ENCODE data around the gene HMG20A. TPM values are rescaled to one million over a fixed set of nuclear protein-coding genes. Genes with fewer than 3 reads are reported as not detected.

Gene HMG20A
- total RNA-seq, 6 experiments from 2014 or later, result 26.6 to 30.5 (median 28.3) TPM

DNA sequence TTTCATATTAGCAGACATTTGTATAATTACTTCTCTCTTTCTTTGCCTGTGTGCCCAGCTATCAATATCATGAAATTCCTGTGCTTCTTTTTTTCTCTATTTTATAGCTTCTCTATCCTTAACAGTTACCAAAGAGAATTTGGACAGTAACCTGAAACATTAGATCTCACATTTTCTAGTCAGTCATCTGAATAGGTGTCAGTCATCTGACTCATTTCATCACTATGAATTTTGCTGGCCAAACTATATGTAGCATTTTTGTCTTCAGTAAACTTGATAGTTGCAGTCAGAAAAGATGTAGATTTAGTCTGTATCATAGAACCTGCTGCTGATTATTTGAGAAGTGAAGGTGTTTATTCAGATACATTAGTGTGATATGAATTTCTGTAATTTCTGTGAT lies 52.6 kb downstream of the HMG20A start:
- no peak overlapping the region for H3K27ac Mint-ChIP-seq
- no peaks in the 10 kb centered on the region; the same call in none of the 2 replicates for H3K27me3 Mint-ChIP-seq (ENCODE audit: insufficient read depth)
- H3K4me3 Mint-ChIP-seq, result no peak overlapping the region
- no peaks in the 10 kb centered on the region for H3K9me3 Mint-ChIP-seq
- no peak for DNase-seq
- peaks cover 13% of the 10 kb centered on the region for H3K4me1 Mint-ChIP-seq (ENCODE audit: low read depth)
- TF ChIP-seq, protein P1, sequence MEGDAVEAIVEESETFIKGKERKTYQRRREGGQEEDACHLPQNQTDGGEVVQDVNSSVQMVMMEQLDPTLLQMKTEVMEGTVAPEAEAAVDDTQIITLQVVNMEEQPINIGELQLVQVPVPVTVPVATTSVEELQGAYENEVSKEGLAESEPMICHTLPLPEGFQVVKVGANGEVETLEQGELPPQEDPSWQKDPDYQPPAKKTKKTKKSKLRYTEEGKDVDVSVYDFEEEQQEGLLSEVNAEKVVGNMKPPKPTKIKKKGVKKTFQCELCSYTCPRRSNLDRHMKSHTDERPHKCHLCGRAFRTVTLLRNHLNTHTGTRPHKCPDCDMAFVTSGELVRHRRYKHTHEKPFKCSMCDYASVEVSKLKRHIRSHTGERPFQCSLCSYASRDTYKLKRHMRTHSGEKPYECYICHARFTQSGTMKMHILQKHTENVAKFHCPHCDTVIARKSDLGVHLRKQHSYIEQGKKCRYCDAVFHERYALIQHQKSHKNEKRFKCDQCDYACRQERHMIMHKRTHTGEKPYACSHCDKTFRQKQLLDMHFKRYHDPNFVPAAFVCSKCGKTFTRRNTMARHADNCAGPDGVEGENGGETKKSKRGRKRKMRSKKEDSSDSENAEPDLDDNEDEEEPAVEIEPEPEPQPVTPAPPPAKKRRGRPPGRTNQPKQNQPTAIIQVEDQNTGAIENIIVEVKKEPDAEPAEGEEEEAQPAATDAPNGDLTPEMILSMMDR (IDR thresholded peaks at IDR 0.05), result no peak
- H3K36me3 Mint-ChIP-seq (ENCODE audit: low read depth), result peaks cover 34% of the 10 kb centered on the region

DNA sequence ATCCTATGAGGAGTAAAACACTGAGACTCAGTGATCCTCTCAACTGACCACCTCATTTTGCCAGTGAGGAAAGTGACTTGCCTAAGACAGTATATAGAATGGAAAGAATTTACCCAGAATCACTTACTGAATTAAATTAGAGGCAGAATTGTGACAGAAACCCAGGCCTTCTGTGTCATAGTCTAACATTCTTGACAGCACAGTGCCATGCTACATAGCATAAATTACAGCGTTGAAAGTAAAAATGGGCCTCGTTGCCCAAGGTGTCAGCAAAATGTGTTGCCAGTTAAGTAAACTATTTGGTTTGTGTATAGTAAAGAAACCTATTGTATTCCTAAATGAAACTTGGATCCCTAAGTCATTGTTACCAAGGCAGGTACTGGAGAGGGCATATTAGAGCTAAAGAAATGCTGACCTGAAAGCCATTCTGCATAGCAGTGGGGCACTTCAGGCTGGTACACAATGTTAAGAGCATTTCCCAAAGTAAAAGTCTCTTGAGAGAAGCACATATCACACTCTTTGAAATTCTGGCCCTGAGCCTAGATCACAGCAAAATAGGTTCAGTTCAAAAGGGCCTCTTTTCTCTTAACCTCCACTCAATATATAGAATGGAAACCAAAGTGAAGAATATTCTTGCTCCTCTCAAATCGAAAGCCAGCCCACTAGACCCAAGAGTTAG lies 53.8 kb downstream of the HMG20A start:
- DNase-seq, result no peak
- Mint-ChIP-seq H3K4me3 (no peak overlapping the region), H3K4me1 (ENCODE audit: low read depth) (peaks cover 23% of the 10 kb centered on the region), H3K9me3 (no peaks in the 10 kb centered on the region), H3K36me3 (ENCODE audit: low read depth) (peaks cover 42% of the 10 kb centered on the region), H3K27ac (no peak overlapping the region), H3K27me3 (ENCODE audit: insufficient read depth) (no peaks in the 10 kb centered on the region; the same call in none of the 2 replicates)
- TF ChIP-seq, protein P1 (IDR thresholded peaks at IDR 0.05), result no peak

- DNase-seq, result no peak
- no peak overlapping the region for H3K27ac Mint-ChIP-seq
- H3K4me3 Mint-ChIP-seq, result no peak overlapping the region
- H3K9me3 Mint-ChIP-seq, result no peaks in the 10 kb centered on the region
- peaks cover 23% of the 10 kb centered on the region for H3K4me1 Mint-ChIP-seq (ENCODE audit: low read depth)
- no peaks in the 10 kb centered on the region; the same call in none of the 2 replicates for H3K27me3 Mint-ChIP-seq (ENCODE audit: insufficient read depth)
- peaks cover 41% of the 10 kb centered on the region for H3K36me3 Mint-ChIP-seq (ENCODE audit: low read depth)
- TF ChIP-seq, protein P1 (IDR thresholded peaks at IDR 0.05), result no peak
Measured at GRCh38 chr15:77475001-77475400, 54.3 kb downstream of the HMG20A start.

DNA sequence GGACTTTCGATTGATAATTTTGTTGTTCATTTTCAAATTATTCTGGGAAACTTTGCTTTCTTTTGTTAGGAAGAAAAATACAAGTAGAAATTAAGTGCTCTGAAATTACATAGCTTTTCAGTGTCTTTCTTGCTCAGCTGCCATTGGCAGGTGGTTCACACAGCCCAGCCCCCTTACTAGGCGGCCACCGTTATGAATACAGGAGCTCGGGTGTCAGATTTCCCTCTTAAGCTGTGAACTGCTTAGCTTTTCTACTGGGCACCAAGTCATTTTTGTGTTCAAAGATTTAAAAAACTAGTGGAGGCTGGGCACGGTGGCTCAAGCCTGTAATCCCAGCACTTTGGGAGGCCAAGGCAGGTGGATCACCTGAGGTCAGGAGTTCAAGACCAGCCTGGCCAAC lies 55.2 kb downstream of the HMG20A start:
- TF ChIP-seq, protein P1 (IDR thresholded peaks at IDR 0.05), result no peak
- Mint-ChIP-seq H3K9me3 (no peaks in the 10 kb centered on the region), H3K4me1 (ENCODE audit: low read depth) (peaks cover 21% of the 10 kb centered on the region), H3K27ac (no peak overlapping the region), H3K4me3 (no peak overlapping the region), H3K27me3 (ENCODE audit: insufficient read depth) (no peaks in the 10 kb centered on the region; the same call in none of the 2 replicates), H3K36me3 (ENCODE audit: low read depth) (peaks cover 36% of the 10 kb centered on the region)
- no peak for DNase-seq

- no peak overlapping the region for H3K4me3 Mint-ChIP-seq
- peaks cover 30% of the 10 kb centered on the region for H3K36me3 Mint-ChIP-seq (ENCODE audit: low read depth)
- no peaks in the 10 kb centered on the region; the same call in none of the 2 replicates for H3K27me3 Mint-ChIP-seq (ENCODE audit: insufficient read depth)
- no peak for DNase-seq
- no peaks in the 10 kb centered on the region for H3K9me3 Mint-ChIP-seq
- no peak overlapping the region for H3K27ac Mint-ChIP-seq
- TF ChIP-seq, protein P1 (IDR thresholded peaks at IDR 0.05), result no peak
- H3K4me1 Mint-ChIP-seq (ENCODE audit: low read depth), result peaks cover 32% of the 10 kb centered on the region
Measured at GRCh38 chr15:77476995-77477394, 56.3 kb downstream of the HMG20A start.
